Measurements from ENCODE around the gene ALDH1L1.

Gene ALDH1L1

DNA sequence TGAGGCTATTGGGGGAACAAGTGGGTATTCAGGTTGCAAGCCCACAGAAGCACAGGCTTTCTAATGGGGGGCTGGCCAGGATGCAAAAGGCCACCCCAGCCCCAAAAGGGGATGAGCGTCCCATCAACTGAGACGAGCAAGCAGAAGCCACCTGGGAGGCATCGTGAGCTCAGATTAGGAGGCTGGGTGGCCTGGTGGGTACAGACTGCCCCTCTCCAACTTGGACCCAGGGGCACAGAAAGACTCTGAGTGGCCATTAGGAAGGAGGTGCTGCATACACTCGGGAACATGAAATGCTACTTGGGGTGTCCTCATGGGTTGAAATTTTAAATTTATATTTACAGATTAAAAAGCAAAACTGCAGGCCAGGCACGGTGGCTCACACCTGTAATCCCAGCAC lies 125.5 kb downstream of the ALDH1L1 start:
- H3K4me1 ChIP-seq = no peaks in the 10 kb centered on the region
- no peaks in the 10 kb centered on the region for H3K9me3 ChIP-seq
- no peak overlapping the region for H3K4me3 ChIP-seq (ENCODE audit: low read depth, low read length)
- TF ChIP-seq, protein P1, sequence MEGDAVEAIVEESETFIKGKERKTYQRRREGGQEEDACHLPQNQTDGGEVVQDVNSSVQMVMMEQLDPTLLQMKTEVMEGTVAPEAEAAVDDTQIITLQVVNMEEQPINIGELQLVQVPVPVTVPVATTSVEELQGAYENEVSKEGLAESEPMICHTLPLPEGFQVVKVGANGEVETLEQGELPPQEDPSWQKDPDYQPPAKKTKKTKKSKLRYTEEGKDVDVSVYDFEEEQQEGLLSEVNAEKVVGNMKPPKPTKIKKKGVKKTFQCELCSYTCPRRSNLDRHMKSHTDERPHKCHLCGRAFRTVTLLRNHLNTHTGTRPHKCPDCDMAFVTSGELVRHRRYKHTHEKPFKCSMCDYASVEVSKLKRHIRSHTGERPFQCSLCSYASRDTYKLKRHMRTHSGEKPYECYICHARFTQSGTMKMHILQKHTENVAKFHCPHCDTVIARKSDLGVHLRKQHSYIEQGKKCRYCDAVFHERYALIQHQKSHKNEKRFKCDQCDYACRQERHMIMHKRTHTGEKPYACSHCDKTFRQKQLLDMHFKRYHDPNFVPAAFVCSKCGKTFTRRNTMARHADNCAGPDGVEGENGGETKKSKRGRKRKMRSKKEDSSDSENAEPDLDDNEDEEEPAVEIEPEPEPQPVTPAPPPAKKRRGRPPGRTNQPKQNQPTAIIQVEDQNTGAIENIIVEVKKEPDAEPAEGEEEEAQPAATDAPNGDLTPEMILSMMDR (IDR thresholded peaks at IDR 0.05; ENCODE audit: low read depth, low read length) = no peak
- no peaks in the 10 kb centered on the region for H3K36me3 ChIP-seq
- H3K27me3 ChIP-seq = no peaks in the 10 kb centered on the region
- no peak for DNase-seq

- TF ChIP-seq, protein P1 (IDR thresholded peaks at IDR 0.05; ENCODE audit: low read depth, low read length) = no peak
- H3K4me3 ChIP-seq (ENCODE audit: low read depth, low read length) = no peak overlapping the region
- no peaks in the 10 kb centered on the region for H3K36me3 ChIP-seq
- no peaks in the 10 kb centered on the region for H3K4me1 ChIP-seq
- no peaks in the 10 kb centered on the region for H3K27me3 ChIP-seq
- DNase-seq = no peak
- no peaks in the 10 kb centered on the region for H3K9me3 ChIP-seq
Observed at GRCh38 chr3:126053949-126054569, 126.3 kb downstream of the ALDH1L1 start.

All from BE2C (cell line).